ENCODE data around the gene AKT3. TPM values are rescaled to one million over a fixed set of nuclear protein-coding genes. Genes with fewer than 3 reads are reported as not detected.

The AKT3 gene
- total RNA-seq, 4 donors from 2014 or later = 29.7 to 77.2 (median 37.4) TPM

DNA sequence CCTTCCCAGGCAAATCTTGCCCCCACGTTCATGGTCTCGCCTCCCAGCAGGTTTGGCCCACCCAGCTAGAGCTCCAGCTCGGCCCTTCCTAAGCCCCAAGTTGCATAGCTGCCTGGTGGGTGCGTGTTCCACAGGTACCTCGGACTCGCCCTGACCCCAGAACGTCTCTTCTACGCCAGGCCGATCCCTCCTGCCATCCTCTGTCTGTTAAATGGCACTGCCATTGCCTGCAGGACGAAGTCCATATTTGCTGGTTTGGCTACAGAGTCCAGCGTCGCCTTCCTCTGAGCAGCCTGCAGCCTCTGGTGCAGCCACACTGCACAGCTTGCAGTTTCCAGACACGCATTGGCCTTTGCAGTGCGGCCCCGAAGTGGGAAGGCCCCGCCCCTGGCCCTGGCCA lies 366.1 kb downstream of the AKT3 start:
- no peak for DNase-seq (ENCODE audit: low spot score)
- no peak for ATAC-seq (ENCODE audit: low FRiP score)
- TF ChIP-seq CTCF (IDR thresholded peaks at IDR 0.05) = no peak

- ATAC-seq (ENCODE audit: low FRiP score) (no peak), DNase-seq (ENCODE audit: low spot score) (no peak)
- TF ChIP-seq CTCF (IDR thresholded peaks at IDR 0.05) = no peak
Observed at GRCh38 chr1:243483071-243483771, 366.8 kb downstream of the AKT3 start.

DNA sequence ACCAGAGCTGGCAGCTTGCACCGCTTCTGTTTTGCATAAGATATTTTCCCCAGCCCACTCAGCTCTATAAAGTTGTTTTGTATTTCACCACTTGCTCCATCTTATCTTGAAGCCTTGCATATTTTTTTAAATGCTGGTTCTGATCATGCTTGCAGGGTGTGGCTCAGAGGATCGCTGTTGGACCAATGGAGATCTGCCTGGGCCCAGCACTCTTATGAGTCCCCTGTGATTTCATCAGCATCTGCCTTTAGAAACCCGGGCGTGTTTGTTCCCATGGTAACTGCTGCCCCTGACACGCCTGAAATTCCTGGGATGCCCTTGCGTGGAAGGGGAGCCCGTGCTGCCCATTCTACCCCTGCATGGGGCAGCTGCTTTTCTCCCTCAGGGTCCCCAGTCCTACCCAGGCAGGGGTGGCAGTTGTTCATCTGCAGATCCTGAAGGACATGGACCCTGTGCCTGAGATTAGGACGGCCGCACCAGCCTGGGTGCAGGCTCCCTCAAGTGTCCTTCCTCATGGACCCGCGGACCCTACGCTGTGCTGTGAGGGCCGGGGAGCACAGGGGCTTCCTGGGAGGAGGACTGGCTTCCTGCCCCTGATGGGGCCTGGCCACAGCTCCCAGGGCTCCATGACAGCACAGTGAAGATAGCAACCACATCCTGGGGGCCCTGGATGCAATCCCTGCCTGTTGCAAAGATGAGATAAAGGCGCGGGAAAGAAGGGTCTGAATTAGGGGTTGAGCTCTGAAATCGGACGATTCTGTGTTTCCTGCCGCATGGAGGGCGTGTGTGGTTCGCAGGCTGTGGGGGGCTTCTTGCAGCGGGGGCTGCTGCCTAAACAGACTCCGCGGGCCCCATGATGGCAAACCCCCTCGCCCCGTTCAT lies 367.7 kb downstream of the AKT3 start:
- DNase-seq (ENCODE audit: low spot score) = no peak
- TF ChIP-seq CTCF (IDR thresholded peaks at IDR 0.05) = no peak
- peak; percentile 67 for ATAC-seq (ENCODE audit: low FRiP score)

DNA sequence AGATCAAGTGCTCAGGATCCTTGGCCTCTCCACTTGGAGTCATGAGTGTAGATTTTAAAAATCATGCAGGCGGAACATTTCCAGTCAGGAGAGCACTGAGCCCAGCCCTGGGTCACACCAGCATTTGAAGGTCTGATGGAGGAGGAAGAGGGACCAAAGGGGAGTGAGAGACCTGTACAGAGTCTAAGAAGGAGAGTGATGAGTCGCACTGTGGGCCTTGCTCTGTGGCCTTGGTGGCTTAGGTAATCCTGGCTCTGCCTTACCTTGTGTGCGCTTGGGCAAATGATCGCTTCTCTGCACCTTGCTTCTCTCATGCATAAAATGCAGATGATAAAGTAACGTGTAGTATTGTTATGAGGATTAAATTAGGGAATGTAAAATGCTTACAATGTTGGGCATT lies 368.9 kb downstream of the AKT3 start:
- DNase-seq (ENCODE audit: low spot score) (no peak), ATAC-seq (ENCODE audit: low FRiP score) (no peak)
- no peak for TF ChIP-seq CTCF (IDR thresholded peaks at IDR 0.05)

- TF ChIP-seq CTCF (IDR thresholded peaks at IDR 0.05) = no peak
- ATAC-seq (ENCODE audit: low FRiP score) (no peak), DNase-seq (ENCODE audit: low spot score) (no peak)
Observed at GRCh38 chr1:243477731-243478290, 372.2 kb downstream of the AKT3 start.

DNA sequence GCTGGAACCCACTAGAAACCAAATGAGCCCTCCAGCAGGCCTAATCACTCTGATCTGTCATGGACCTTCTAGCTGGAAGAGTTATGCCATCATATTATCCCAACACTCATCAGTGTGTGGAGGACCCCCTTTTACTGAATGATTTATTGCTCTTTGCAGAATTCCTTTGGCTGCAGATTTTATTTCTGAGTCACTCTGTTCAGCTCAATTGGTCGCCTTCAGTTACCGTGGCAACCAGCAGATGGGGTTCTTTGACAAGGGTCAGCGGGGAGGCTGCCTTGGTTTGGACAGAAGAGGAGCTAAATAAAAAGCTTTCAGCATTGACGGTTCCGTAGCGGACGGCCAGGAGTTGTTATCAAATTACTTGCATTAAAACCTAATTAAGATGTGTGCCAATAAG lies 374.1 kb downstream of the AKT3 start:
- no peak for DNase-seq (ENCODE audit: low spot score)
- no peak for ATAC-seq (ENCODE audit: low FRiP score)
- no peak for TF ChIP-seq CTCF (IDR thresholded peaks at IDR 0.05)
